Stimulated activated CD4-positive, alpha-beta T cell treated with anti-CD3 and anti-CD28 coated beads, Interleukin-2, amount 100 ng/mL, for 24 hours (primary cell): ENCODE measurements around the gene FANCC.

ENCODE experiments used
- DNase-seq, 2 donors: peaks; one replicate each; pipeline ENCODE4 v3.0.0-alpha.2; 2020

Gene FANCC

GRCh38 chr9:95058121-95058785 is 259.3 kb downstream of the FANCC start:
- no peak for DNase-seq

- no peak for DNase-seq
These were observed 260.4 kb downstream of the FANCC start for GRCh38 chr9:95057101-95057500.

GRCh38 chr9:95055851-95056551 is 261.5 kb downstream of the FANCC start:
- DNase-seq: no peak

- no peak for DNase-seq
These were observed 262.1 kb downstream of the FANCC start for GRCh38 chr9:95055334-95055850.

- DNase-seq: no peak
These were observed 263.6 kb downstream of the FANCC start for GRCh38 chr9:95053611-95054570.

GRCh38 chr9:95049761-95050160 is 267.7 kb downstream of the FANCC start:
- DNase-seq: no peak
